Kidney (tissue), 14 donors: Measurements from ENCODE around the gene RFC3. TPM values are rescaled to one million over a fixed set of nuclear protein-coding genes. Genes with fewer than 3 reads are reported as not detected.

Experiments used
- DNase-seq, 5 donors: peaks; one replicate each; pipeline ENCODE4 v3.0.0-alpha.2; 2013 to 2020
- FAIRE-seq: peaks from 2 replicates; lab custom pipeline; 2012; peaks lifted over from hg19 to GRCh38; lab: Jason Lieb, UNC
- H3K27ac ChIP-seq, 2 donors: one replicate each; pipeline ENCODE4 v1.7.0; 2013; ENCODE audit warnings: low read depth in 2 of 2, low read length in 2 of 2, inconsistent platforms in 1 of 2
- H3K27me3 ChIP-seq: one replicate; pipeline ENCODE4 v1.7.1; 2013; ENCODE audit warnings: low read length, inconsistent platforms; ENCODE audit not compliant: control insufficient read depth, insufficient read depth
- H3K36me3 ChIP-seq, 3 donors: one replicate each; pipeline versions ENCODE4 v1.7.0 to v1.7.1; 2013; ENCODE audit warnings: low read length in 3 of 3, control low read depth in 1 of 3, inconsistent platforms in 1 of 3; ENCODE audit not compliant: insufficient read depth in 3 of 3, control insufficient read depth in 2 of 3
- H3K4me1 ChIP-seq, 3 donors: one replicate each; pipeline versions ENCODE4 v1.7.0 to v1.7.1; 2013; ENCODE audit warnings: low read length in 3 of 3, inconsistent platforms in 1 of 3, low read depth in 1 of 3; ENCODE audit not compliant: control insufficient read depth in 2 of 3, insufficient read depth in 2 of 3
- H3K4me3 ChIP-seq, 3 donors: one replicate each; pipeline versions ENCODE4 v1.7.0 to v1.8.1; 2013; ENCODE audit warnings: low read length in 3 of 3, control low read depth in 1 of 3, inconsistent platforms in 1 of 3
- H3K9ac ChIP-seq, 3 donors: one replicate each; pipeline versions ENCODE4 v1.7.0 to v1.7.1; 2013; ENCODE audit warnings: low read length in 3 of 3, control low read depth in 1 of 3, inconsistent platforms in 1 of 3
- H3K9me3 ChIP-seq, 3 donors: one replicate each; pipeline versions ENCODE4 v1.7.0 to v1.7.1; 2013; ENCODE audit warnings: low read length in 3 of 3, control low read depth in 1 of 3, inconsistent platforms in 1 of 3; ENCODE audit not compliant: control insufficient read depth in 2 of 3, insufficient read depth in 1 of 3
- CTCF ChIP-seq: IDR thresholded peaks from 3 replicates; pipeline ENCODE4 v1.5.1; 2012; ENCODE audit warnings: mild to moderate bottlenecking, moderate library complexity, borderline replicate concordance; ENCODE audit not compliant: insufficient read depth; ENCODE audit errors: extremely low read depth
- intact Hi-C: fragments of 100-400 bp; cut with DNase I; formaldehyde crosslinking; loops from one replicate; pipeline ENCODE4 v1.11.1; 2022
- polyA plus RNA-seq: library from polyadenylated mRNA; stranded (reverse); fragments of 350-450 nt; fragmentation: Illumina TruSeq; extraction: RNeasy Lipid Tissue Mini Kit (QIAGEN cat#74804); gene quantifications from one replicate; pipeline ENCODE4 v1.2.3, GENCODE V29; 2014; ENCODE audit warnings: low read depth, low replicate concordance; ENCODE audit not compliant: insufficient read depth
- total RNA-seq: library from RNA; stranded (reverse); fragmentation: NEBNext Ultra II Directional; extraction: Animal tissue kit (Norgen Biotek cat#: 25700); gene quantifications from one replicate; pipeline ENCODE4 v1.2.1, GENCODE V29; 2021
- donor health status: control.
- donor health status: control.
- donor health status: control.
- donor health status: control.
- donor health status: control.
- donor health status: DM: yes; HTN: yes; CAD: no.
- donor health status: Normal renal cell carcinoma (clear cell type).

RFC3 gene
- total and polyA plus RNA-seq, 2 donors from 2014 or later, result 2.7 to 8.2 TPM

DNA sequence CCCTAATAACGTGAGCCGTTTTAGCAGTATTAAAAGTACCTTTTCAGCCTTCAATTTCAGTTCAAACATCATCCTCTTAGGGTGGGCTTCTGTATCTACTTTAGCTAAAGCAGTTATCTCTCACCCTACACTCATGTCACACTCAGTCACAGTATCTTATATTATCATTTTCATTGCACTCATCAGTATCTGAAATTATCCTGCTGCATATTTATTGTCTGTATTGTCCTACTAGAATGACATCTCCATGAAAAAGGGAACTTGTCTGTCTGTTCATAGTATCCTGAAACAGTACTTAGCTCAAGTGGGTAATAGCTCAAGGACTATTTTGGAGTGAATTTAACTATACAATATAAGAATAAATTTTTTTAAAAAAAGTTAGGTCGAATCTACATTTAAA is 19.9 kb upstream of the RFC3 start:
- no peak for TF ChIP-seq CTCF
- DNase-seq, result no peak

GRCh38 chr13:33799950-33800592 is 17.9 kb upstream of the RFC3 start:
- no peaks in the 10 kb centered on the region for H3K27me3 ChIP-seq
- intact Hi-C loops, result no loop called here
- DNase-seq (peak in 2 of 5 donors; percentile 30 to 64), FAIRE-seq (no peak)
- TF ChIP-seq CTCF, result peak; percentile 24
- H3K9ac ChIP-seq, result no peak overlapping the region
- no peaks in the 10 kb centered on the region for H3K36me3 ChIP-seq
- no peaks in the 10 kb centered on the region for H3K9me3 ChIP-seq
- no peak overlapping the region for H3K4me3 ChIP-seq
- H3K4me1 ChIP-seq, result no peaks in the 10 kb centered on the region
- H3K27ac ChIP-seq, result no peak overlapping the region

More for the DNA sequence above, 19.9 kb upstream of the RFC3 start:
- Histone ChIP-seq H3K4me1 (no peaks in the 10 kb centered on the region), H3K27ac (no peak overlapping the region), H3K36me3 (no peaks in the 10 kb centered on the region), H3K4me3 (peak overlapping the region in 1 of 3 donors; percentile 36), H3K9ac (no peak overlapping the region), H3K27me3 (no peaks in the 10 kb centered on the region), H3K9me3 (no peaks in the 10 kb centered on the region)
- intact Hi-C loops, result no loop called here
- no peak for FAIRE-seq

DNA sequence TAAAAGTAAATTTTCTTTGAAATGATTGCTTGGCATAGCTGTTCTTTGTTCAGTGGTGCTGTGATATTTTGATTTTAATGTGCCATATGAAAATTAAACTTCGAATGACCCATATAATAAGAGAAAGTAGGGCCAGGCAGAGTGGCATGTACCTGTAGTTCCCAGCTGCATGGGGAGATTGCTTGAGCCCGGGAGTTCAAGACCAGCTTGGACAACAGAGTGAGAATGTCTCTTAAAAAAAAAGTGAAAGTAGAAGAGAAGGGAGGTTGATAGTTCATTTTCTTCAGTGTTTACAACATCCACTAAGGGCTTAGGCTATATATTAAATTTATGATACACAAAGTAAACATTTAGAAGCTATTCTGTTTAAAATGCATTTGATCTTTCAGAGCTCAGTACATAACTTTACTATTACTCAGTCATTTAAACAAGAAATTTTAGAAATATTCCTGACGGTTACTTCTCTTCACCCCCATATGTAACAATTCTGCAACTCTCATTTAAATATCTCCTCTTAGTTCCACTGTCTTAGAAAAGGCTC is 17.2 kb upstream of the RFC3 start:
- no peaks in the 10 kb centered on the region for H3K27me3 ChIP-seq
- no peak for TF ChIP-seq CTCF
- H3K36me3 ChIP-seq, result no peaks in the 10 kb centered on the region
- H3K9ac ChIP-seq, result no peak overlapping the region
- intact Hi-C loops, result no loop called here
- DNase-seq (peak in 1 of 5 donors; percentile 12), FAIRE-seq (no peak)
- no peaks in the 10 kb centered on the region for H3K9me3 ChIP-seq
- no peaks in the 10 kb centered on the region for H3K4me1 ChIP-seq
- no peak overlapping the region for H3K27ac ChIP-seq
- no peak overlapping the region for H3K4me3 ChIP-seq
